HG03139 (cell line): ENCODE measurements around the gene DPEP2.
"Not testable (repeated sequence)": the region's sequence is repeated elsewhere in the genome, so short reads cannot be mapped to it uniquely, and the experiment has no call there.

Source experiments
- ATAC-seq: cut with Tn5 transposase; IDR thresholded peaks from one replicate; pipeline ENCODE4 v1.9.1; 2021; ENCODE audit not compliant: unreplicated experiment

DPEP2 gene

GRCh38 chr16:67977005-67977404 lies 22.3 kb downstream of the DPEP2 start:
- ATAC-seq, result no peak

- no peak for ATAC-seq
These were observed 23.1 kb downstream of the DPEP2 start for GRCh38 chr16:67976205-67976604.

GRCh38 chr16:67975321-67976105 lies 23.8 kb downstream of the DPEP2 start:
- ATAC-seq, result no peak

DNA sequence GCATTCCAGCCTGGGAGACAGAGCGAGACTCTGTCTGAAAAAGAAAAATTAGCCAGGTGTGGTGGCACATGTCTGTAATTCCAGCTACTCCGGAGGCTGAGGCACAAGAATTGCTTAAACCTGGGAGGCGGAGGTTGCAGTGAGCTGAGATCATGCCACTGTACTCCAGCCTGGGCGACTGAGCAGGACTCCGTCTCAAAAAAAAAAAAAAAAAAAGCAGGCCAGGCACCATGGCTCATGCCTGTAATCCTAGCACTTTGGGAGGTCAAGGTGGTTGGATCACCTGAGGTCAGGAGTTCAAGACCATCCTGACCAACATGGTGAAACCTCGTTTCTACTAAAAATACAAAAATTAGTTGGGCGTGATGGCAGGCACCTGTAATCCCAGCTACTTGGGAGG lies 27.0 kb downstream of the DPEP2 start:
- not testable (repeated sequence) for ATAC-seq

- no peak for ATAC-seq
These were observed 28.2 kb downstream of the DPEP2 start for GRCh38 chr16:67971111-67971510.

DNA sequence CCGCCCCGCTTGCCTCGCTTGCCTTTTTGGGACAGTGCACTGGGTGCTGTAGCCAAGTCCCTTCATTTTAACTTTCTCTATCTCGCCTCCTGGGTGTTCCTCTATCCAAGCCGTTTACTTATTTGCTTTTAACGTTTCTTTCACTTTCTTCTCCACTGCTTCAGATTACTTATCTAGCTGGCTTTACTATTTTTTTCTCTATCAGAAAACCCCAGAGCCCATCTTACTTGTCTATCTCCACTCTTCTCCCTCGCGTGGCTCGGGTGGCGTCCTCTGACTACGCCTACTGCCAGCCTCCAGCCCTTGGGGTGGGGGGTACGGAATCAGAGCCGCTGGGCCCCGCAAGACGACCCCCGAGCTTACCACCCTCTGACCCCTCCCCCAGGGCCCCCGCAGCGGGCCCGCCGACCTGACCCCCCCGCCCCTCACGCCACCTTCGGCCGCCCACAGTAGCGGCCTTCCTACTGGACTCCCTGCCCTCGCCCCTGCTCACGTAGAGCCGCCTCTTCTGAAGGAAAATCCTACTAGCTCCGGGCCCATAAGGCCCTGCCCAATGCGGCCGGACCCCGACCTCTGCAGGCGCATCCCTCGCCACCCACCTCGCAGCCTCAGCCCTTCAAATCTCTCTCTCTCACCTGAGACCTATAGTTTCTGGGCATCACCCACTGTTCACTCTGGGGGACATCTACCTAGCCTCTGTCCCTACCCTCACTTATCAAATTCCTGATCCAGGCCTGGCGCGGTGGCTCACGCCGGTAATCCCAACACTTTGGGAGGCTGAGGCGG lies 29.8 kb downstream of the DPEP2 start:
- ATAC-seq, result no peak

- ATAC-seq, result peak; percentile 63
These were observed 30.7 kb downstream of the DPEP2 start, which contains the start of gene SLC12A4 for GRCh38 chr16:67968400-67969253. Gene SLC12A4 (minus strand): TSS chr16:67968637. CDS start chr16:67968553, 84 bp downstream.

GRCh38 chr16:67967958-67968399 lies 31.3 kb downstream of the DPEP2 start:
- no peak for ATAC-seq

DNA sequence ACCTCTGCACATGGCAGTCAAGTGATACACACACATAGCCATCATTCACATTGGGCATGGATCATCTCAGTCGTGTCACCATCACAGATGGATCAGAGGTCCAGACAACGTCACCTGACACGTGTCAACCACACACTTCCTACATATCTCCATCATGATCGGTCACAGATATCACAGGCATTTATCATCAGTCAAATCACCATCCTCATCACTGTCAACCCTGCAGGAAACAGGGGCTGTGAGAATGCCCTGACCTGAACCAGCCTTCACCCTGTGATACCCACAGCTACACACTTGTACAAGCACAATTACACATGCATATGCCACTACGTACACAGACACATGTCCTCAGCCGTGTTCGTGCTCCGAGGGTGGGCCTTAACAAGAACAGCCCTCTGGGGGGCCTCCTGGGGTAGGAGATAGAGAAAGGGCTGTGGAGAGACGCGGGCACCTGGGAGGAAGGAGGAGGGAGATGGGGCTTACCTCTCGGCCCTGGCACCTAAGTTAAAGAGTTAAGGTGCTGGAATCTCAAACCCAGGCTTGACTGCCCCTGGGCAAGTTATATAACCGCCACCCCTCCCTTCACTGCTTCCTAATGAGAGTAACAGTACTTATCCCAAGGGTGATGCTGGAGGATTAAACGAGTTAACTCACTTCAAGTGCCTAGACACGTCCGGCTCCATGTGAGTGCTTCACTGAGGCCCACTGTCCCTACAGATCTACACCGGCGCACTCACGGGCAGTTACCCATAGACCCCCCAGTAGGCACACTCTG lies 31.9 kb downstream of the DPEP2 start:
- ATAC-seq, result no peak

GRCh38 chr16:67966549-67967182 lies 32.6 kb downstream of the DPEP2 start:
- no peak for ATAC-seq

DNA sequence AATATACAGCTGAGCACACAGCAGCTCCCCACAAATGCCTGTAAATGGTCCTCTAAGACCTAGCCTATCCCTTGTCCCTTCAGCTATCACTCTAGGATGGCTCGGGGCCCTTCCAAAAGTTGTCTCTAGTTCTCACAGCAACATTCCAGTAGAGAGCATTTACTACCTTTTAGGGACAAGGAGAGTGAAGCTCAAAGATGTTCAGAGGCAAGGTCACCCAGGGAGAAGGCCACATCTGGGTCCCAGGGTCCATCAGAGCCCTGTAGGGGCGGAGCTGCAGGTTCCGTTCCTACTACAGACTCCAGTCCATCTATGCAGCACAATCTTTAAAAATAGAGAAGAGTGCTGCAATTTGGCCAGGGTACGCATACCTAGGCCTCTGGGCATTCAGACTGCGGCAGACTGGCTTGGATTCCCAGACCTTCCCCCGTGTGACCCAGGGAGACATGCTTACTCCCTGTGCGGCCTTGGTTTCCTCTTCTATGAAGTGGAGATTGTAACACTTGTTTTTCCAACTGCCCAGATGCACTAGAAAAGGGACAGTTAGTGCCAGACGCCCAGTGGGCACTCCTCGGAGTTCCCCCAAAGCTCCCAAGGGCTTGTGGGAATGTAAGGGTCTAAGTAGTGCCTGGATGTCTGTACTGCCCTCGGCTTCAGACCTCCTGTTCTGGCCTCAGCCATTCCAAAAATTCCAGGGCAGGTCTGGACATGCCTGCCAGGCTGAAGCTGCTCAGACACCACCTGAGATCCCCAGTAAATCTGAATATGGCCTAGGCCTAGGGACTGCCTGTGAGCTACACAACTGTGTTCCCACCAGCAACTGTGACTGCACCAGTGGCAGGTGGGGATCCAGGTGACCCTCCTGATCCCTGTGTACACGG lies 33.4 kb downstream of the DPEP2 start:
- ATAC-seq, result no peak

DNA sequence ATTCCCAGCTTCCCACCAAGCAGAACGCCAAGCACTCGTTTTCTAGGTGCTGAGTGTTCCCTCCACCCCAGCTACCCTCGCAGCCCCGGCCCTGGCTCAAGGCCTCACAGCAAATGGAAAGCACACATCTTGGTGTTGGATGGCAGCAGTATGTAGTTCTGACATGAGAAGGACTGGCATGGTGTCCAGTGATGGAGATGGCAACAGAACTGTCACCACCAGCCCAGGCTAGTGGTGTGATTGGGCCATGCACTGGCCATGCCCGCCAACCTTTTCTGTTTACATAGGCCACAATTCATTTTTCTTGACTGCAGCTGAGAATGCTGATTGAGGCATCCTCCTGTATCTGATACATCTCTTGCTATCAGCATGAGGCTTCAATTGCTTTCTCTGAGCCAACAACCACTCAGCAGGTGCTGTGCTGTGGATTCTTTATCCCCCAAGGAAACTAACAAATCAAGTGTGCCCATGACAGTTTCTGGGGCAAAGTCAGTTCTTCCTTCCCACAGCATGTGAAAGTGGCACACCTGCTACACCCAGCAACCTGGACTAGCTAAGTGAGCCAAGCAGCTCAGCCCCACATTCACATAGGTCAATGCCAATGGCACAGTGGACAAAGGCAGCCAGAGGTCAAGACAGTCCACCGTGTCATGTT lies 34.7 kb downstream of the DPEP2 start:
- ATAC-seq, result no peak

DNA sequence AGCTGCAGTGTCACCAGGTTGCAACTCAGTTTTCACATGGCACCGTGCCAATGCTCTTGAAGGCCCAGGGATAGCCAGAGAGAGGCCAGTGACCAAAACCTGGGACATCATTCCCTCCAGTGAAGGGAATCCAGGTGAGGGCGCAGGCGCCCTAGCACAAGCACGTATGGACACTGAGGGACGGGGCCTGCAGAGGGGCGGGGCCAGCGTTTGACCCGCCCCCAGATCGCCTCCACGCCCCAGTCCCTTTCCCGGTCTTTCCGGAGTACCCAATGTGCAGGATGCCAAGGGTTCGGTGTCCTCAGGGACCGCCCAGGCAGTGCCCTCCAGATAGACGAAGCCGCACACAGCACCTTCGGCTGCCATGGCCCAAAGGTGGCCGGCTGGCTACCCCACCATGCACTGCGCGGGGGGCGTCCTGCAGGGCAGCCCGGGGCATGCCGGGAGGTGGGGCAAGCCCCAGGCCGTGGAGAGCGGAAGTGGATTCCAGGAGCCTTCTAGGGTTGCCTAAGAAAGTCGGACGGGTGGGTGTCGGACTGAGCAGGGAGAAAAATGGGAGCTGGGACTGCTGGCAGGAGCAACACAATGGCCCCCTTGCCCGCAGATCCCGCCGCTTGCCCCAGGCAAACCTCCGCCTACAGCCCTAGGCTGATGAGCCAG lies 35.5 kb downstream of the DPEP2 start:
- ATAC-seq, result no peak

- no peak for ATAC-seq
These were observed 36.0 kb downstream of the DPEP2 start for GRCh38 chr16:67963292-67963661.

- no peak for ATAC-seq
These were observed 37.1 kb downstream of the DPEP2 start for GRCh38 chr16:67962135-67962534.

GRCh38 chr16:67961551-67961957 lies 37.7 kb downstream of the DPEP2 start:
- ATAC-seq, result no peak

DNA sequence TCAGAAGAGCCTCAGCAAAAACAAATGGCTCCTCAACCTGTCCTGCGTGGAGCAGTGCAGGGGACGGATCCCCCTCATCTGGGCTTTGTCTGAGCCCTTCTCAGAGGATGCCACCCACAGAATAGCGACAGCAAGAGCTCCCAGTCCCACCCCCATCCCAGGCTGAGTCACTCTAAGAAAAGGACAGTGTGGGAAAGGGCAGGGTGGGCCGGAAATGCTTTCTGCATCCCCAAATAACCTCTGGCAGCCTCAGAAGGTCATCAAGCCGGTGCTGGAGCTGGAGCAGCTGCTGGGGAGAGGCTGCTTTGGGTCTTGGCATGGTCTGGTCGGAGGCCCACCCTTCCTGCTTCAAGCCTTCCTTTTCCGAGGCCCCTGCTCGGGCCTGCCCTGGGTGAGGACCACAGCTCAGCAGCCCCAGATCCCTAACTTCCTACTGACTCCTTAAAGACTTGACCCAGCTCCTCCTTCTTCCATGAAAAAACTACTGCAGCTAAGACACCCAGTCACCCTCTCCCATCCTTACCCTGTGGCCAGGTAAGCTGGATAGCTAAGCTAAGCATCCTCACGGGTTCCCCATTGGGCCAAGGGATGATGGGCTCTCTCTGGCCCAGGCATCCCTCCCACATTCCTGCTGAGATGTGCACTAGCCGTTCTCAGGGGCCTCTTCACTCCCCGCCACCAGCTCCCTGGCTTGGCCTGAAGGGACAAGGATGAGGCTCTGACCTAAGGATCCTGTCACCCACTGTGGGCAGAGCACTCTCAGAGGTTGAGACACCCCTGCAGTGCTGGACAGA lies 39.6 kb downstream of the DPEP2 start:
- no peak for ATAC-seq
